ENCODE measurements around the gene NXN.
"Not testable (repeated sequence)": the region's sequence is repeated elsewhere in the genome, so short reads cannot be mapped to it uniquely, and the experiment has no call there.

Gene NXN

GRCh38 chr17:956905-957304 lies 22.7 kb downstream of the NXN start:
- DNase-seq (ENCODE audit: low read depth in 2 of 2, low spot score in 1 of 2), result no peak

DNA sequence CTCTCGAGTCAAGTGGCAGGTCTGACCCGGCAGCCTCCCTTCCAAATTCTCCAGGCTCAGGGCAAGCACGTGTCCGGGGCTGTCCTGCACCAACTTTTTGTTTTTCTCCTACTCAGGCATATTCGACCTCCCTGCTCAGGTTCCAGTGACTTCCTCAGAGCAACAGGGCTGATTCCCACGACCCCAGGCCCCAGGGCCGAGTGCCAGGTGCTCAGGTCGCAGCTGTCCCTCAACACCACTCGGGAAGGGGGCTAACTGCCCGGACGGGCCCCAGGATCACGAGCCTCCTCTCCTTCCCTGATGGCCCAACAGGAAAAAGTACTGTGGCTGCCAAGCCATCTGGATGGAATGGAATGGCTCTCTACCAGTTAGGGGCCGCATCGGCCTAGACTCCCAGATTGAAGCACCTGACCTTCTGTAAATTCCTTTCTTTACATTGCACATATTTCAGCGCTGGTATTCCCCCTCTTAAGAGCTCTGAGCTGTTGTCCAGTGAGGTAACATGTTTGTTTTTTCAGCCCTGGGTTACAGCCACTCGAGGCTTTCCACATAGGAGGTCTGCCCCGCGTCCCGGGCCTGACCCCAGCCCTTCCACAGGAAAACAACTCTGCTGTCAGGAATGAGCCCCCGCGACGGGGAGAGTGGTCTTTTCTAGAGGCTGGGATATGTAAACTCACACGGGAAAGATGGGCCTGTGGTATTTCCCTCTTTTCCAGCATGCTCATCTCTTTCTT lies 25.0 kb downstream of the NXN start:
- DNase-seq (ENCODE audit: low read depth in 2 of 2, low spot score in 1 of 2), result no peak

GRCh38 chr17:953767-954166 lies 25.8 kb downstream of the NXN start:
- no peak for DNase-seq (ENCODE audit: low read depth in 2 of 2, low spot score in 1 of 2)

- DNase-seq (ENCODE audit: low read depth in 2 of 2, low spot score in 1 of 2), result not testable (repeated sequence)
These were observed 27.0 kb downstream of the NXN start for GRCh38 chr17:952592-952991.

DNA sequence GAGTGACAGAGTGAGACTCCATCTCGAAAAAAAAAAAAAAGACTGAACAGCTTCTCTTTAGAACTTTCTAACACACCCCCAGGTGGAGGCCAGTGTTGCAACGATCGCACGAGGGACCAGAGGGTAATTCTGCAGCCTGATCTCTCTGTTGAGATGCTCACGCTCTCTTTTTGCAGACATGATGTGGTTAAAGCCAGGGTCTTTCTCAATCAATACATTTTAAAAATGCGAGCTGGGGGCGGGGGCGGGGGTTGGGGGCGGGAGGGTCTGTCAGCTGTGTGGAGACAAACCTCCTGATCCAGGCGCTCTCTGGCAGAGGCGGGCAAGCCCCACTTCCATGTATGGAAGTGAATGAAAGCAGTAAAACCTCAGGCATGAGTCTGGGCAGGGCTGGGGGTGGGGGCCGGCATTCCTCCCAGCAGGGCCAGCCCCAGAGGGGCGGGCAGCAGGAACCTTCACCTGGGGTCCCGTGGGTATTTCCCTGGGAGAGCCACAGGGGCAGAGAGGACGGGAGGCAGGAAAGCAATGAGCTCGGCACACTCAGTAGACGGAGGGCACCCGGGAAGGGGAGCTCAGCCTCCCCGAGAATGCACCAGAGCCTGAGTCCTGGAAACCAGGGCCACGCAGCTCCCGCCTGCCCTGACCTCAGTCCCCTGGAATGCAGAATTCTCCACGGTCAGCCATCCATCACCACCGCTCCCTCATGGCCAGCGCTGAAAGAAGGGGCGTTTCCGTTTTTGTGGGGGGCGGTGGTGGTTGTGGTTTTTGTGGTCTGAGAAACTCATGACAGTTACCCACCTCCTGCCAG lies 28.0 kb downstream of the NXN start:
- no peak for DNase-seq (ENCODE audit: low read depth in 2 of 2, low spot score in 1 of 2)

- no peak for DNase-seq (ENCODE audit: low read depth in 2 of 2, low spot score in 1 of 2)
These were observed 29.8 kb downstream of the NXN start for GRCh38 chr17:949623-950303.

GRCh38 chr17:948284-948852 lies 31.2 kb downstream of the NXN start:
- no peak for DNase-seq (ENCODE audit: low read depth in 2 of 2, low spot score in 1 of 2)

DNA sequence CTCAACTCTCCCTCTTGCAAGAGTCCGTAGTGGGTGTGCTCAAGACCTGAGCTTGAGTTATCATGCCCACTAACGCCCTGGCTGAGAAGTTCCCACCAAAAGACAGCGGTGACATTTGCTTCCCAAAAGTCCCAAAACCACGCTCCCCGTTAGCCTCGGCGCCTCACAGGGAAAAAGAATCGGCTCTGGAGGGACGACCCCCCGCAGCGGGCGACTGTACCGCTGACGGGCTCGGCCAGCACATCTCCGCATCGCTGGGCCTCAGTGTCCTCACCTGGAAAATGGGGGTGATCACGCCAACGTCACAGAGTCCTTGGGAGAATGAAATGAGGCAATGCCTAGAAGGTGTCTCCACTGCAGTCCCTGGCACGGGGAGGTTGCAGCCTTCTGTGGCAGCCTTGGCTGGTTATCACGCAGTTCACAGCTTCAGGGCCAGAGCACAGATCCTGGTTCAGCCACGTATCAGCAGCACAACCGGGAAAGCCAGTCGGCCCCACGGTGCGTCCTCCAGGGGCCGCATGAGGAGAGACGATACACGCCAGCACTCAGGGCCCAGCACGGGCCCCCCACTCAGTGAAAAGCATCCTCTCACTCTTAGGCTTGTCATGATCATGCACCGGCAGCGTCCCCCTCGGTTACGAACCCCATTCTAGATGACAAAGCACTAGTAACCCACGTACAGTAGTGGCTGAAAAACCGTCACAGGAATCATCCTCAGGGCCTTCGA lies 32.9 kb downstream of the NXN start:
- DNase-seq (ENCODE audit: low read depth in 2 of 2, low spot score in 1 of 2), result no peak

DNA sequence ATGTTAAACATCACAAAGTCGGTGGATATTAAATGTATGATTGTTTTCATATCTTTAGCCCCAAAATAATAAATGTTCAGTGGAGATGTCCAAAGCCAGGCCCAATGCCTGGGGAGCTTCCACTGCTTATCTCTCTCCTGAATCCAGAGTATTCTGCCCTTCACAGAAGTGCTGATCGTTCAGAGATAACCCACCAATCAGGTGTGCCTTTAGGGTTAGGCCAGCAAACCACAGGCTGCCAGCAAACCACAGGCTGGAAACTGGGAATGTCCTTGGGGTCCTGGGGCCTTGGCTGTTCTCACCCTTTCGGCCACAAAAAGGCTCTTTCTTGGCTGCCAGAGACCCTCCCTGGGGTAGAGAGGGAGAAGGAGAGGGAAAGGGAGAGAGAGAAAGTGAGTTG lies 33.9 kb downstream of the NXN start:
- no peak for DNase-seq (ENCODE audit: low read depth in 2 of 2, low spot score in 1 of 2)

DNA sequence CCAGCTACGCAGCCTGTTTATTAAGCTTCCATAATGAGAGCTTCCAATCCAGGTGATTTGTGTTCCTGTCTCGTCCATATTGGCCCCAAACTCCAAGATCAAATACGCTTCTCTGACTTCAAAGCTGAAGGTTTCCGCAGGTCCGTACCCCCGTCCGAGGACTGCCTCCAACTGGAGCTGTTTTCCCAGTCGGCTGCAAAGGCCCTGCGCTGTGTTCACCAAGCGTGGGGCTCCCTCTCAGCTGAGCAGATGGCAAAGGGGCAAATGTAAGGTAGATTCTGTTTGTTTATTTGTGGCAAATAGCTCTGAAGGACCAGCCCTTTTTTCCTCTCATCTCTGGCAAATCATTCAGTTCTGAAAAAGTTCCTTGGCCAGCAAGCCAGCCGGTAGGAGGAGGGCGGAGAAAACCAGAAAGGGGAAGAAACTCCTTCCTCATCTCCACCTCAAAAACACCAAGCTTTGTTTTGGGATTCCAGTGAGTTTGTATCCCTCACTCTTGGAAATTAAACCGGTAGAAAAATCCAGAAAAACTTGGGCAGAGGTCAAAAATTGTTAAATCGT lies 35.2 kb downstream of the NXN start:
- no peak for DNase-seq (ENCODE audit: low read depth in 2 of 2, low spot score in 1 of 2)

- no peak for DNase-seq (ENCODE audit: low read depth in 2 of 2, low spot score in 1 of 2)
These were observed 44.1 kb downstream of the NXN start for GRCh38 chr17:935485-935884.

DNA sequence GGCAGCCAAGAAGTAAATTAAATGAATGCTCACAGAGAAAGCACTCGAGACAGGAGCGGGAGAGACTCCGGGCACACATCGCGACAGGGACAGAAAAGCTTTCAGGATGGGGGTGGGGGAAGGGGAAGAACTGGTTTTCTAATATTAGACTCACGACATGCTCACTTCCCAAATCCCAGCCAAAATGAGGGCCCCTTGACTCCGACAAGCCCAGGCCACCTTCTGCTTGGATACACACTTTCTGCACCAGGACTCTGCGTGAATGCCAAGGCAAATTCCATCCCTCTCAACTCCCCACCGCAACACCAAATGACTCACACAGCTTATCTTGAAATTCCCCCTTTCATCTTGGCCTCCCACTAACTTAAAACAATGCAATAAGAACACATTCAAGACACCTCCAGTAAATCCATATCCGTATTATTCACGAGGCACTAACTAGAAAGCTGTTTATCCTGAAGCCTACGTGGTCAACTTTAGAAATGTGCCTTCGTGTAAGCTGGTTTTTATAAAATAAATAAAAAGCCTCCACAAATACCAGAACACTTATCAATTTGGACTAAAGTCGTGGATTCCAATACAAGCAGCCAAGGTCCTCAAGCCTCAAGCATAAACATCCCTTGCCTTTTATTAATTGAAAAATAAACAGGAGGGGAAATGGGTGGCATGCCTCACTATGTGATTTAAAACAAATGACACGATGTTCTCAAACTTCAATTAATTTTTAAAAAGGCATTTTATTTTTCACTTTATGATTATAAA lies 46.1 kb downstream of the NXN start:
- DNase-seq (ENCODE audit: low read depth in 2 of 2, low spot score in 1 of 2), result no peak

DNA sequence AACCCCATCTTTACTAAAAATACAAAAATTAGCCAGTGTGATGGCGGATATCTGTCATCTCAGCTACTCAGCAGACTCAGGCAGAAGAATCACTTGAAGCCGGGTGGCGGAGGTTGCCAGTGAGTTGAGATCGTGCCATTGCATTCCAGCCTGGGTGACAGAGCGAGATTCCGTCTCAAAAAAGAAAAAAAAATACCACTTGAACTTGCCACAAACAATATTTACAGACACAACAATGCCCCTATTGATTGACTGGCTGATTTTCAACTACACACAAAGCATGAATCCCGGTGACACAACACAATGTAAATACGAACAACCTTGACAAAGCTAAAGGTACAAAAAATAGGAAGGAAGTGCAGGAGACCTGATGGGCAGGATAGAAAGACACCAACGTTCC lies 49.3 kb downstream of the NXN start:
- no peak for DNase-seq (ENCODE audit: low read depth in 2 of 2, low spot score in 1 of 2)

GRCh38 chr17:929586-929985 lies 50.0 kb downstream of the NXN start:
- DNase-seq (ENCODE audit: low read depth in 2 of 2, low spot score in 1 of 2), result no peak

DNA sequence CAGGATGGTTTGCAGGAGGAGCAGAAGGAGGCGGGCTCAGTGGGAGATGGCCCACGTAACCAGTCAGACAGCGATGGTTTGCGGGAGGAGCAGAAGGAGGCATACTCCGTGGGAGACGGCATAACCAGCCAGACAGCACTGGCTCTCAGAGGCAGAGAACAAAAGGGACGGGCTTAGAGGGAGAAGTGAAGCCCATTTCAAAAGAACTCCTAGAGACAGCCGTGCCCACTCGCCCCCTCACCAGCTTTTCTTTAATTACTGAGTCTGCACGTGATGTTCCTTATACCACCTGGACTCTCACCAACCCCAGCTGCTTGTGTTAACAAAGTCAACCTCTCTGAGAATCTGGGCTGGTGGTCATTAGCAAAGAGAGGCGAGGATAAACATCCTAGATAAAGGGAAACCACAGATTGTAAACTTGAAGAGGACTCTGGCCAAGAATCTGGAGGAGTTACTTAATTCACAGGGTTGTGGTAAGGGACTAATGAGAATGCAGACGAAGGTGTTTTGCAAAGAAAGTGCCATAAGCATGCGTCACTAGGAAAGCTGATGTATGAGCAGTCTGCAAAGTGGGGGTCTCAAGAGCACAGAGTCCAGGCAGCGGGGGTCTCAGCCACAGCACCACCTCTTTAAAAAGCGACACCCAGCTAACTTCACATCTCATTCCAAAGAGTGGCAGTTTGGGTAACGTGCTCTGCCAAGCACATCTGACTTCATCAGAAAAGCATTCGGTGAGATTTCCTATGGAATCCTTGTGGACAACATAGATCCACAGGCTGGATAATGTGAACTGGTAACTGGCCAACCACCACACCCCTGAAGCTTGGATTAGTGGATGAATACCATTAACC lies 51.7 kb downstream of the NXN start:
- no peak for DNase-seq (ENCODE audit: low read depth in 2 of 2, low spot score in 1 of 2)

DNA sequence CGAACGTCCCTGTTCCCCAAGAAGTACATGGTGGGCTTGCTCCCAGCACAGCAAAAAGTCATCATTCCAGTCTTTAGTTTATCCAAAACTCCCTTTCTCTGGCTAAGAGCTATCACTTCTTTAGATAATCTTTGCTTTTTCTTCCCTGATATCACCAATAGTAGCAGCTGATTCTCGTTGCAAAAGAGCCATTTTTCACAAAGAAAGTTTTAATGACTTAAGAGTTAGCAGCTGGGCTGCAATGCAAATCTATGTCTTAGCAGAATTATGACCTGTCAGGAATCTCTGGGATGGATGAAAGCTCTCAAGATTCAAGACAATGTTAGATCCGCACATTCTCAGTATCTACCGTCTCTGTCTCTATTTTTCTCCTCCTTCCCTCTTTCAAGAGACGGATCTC lies 53.8 kb downstream of the NXN start:
- no peak for DNase-seq (ENCODE audit: low read depth in 2 of 2, low spot score in 1 of 2)

- DNase-seq (ENCODE audit: low read depth in 2 of 2, low spot score in 1 of 2), result no peak
These were observed 54.7 kb downstream of the NXN start for GRCh38 chr17:924711-925475.

GRCh38 chr17:924306-924705 lies 55.3 kb downstream of the NXN start:
- DNase-seq (ENCODE audit: low read depth in 2 of 2, low spot score in 1 of 2), result not testable (repeated sequence)
